HG03354 (cell line): Measurements from ENCODE around the gene MYBBP1A.
"Not testable (repeated sequence)": the region's sequence is repeated elsewhere in the genome, so short reads cannot be mapped to it uniquely, and the experiment has no call there.

Experiments used
- ATAC-seq: cut with Tn5 transposase; IDR thresholded peaks from one replicate; pipeline ENCODE4 v1.9.1; 2021; ENCODE audit warnings: mild to moderate bottlenecking; ENCODE audit not compliant: unreplicated experiment, poor library complexity, severe bottlenecking

The MYBBP1A gene

DNA sequence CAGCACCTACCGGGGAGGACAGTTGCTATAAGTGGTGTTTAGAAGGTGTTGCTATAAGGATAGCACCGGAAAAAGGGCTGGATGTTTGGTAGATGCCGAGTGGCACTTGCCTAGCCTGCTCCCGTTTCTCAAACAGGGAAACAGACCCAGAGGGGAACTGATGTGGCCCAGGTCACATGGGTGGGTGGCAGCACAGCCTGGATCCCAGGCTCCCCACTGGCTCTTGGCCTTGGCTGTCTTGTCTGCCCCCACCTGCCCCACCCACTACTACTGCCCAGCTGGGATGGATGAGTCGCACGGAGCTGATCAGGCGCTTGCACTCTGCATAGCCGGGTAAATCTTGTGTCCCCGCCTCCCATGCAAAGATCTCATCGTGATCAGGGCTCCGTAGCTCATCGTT is 36.3 kb upstream of the MYBBP1A start:
- ATAC-seq: no peak

GRCh38 chr17:4590981-4591453 is 35.8 kb upstream of the MYBBP1A start:
- ATAC-seq: no peak

GRCh38 chr17:4590042-4590441 is 34.9 kb upstream of the MYBBP1A start:
- not testable (repeated sequence) for ATAC-seq

DNA sequence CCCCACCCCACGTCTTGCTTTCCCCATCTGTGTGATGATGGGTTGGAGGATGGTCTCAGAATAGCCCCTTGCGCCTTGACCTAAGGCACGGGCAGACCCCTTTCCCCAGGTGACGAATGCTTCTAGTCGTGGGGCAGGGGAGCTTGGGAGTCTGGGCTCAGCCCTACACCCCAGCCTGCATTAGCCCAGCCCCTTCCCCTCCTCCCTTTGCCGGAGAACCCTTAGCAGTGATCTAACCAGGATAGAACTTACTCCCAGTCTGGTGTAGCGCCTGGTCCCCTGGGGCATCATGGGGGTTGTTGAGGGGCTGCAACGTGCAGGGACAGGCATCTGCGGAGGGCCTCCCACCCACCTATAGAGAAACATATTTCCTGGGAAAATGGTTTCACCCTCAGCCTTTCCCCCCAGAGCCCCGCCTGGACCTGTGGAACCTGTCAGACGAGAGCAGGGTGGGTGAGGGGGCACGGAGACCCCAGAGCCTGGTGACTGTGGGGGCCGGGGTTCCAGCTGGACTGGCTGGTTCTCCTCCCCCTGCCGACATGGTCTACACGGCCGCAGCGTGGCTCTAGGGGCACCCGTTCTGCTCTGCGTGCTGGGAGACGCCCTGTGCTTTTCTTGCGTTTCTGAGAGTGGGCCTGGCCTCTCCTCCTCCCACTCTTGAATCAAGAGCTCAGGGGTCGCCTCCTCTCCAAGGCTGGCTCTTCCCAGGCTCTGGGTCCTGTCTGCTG is 33.9 kb upstream of the MYBBP1A start:
- ATAC-seq: no peak

DNA sequence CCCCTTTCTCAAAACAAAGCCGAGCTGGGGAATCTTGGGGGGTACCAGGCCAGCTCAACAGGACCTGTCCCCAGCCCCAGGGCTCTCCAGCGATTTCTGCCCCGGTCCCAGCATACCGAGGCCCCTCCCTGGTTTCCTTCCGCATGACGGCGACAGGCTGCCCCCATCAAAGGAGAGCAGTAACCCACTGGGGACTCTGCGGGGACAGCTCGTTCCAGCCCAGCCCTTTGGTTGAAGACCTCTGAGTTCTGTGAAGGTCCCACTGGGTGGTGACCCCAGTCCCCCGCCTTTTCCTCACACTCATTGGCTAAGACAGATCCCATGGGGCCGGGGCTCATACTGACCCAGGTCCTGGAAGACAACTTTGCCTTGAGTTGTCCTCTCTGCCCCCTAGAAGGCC is 33.2 kb upstream of the MYBBP1A start:
- no peak for ATAC-seq

DNA sequence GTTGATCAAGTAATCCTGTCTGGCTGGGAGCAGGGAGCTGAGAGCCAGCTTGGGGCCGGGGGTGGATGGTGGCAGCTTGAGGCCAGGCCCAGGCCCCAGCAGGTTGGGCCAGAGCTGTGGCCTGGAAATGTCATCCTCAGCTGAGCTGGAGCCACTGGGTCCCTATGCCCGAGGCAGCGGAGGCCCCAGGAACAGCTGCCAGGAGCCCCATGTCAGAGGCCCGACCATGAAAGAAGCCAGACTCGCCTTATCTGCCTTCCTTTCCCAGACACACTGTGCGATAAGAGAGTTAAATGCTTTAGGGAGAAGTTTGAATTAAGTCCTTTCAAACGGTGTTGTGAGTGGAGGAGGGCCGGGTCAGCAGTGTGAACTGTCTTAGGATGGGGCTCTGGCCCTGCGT is 32.6 kb upstream of the MYBBP1A start:
- ATAC-seq: no peak

DNA sequence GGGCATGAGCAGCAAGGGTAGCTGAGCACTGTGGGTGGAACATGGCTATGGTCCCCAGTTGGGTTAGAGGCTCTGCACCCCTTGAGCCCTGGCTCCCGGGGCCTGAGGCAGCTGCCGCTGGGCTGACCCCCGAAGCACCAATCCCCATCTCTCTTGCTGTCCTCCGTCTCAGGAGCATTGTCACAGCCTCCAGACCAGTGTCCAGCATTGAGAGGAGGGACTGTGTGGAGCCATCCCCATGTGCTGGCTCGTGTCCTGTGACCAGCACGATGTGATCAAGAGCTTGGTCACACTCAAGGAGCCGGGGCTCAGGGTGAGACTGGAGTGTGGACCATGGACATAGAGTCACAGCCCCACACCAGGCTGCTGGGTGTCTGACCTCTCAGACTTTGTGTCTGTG is 32.0 kb upstream of the MYBBP1A start:
- ATAC-seq: no peak

- no peak for ATAC-seq
Observed at GRCh38 chr17:4586043-4586442, 30.9 kb upstream of the MYBBP1A start.

- no peak for ATAC-seq
Observed at GRCh38 chr17:4585638-4585994, 30.4 kb upstream of the MYBBP1A start.

GRCh38 chr17:4584917-4585637 is 29.9 kb upstream of the MYBBP1A start:
- ATAC-seq: no peak

- no peak for ATAC-seq
Observed at GRCh38 chr17:4584101-4584916, 29.1 kb upstream of the MYBBP1A start, which contains the start of gene SMTNL2. Gene SMTNL2, plus strand, starts transcription at chr17:4584529. Its CDS starts 77 bp downstream, at chr17:4584606.

DNA sequence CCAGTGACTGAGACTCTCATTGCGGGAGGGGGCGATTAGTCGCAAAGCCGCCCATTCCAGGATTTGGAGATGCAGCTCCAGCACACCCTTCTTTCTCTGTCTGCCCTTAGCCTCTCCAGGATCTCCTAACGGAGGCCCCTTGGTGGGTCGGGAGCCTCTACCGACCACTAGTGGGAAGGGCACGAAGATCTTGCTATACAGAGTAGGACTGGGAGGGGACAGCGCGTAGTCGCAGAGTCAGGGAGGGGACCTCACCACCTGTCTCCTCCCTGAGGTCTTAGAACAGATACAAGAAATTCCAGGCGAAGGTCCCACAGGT is 28.6 kb upstream of the MYBBP1A start:
- no peak for ATAC-seq

- ATAC-seq: no peak
Observed at GRCh38 chr17:4583206-4583605, 28.0 kb upstream of the MYBBP1A start.

- ATAC-seq: no peak
Observed at GRCh38 chr17:4582691-4583090, 27.5 kb upstream of the MYBBP1A start.

- no peak for ATAC-seq
Observed at GRCh38 chr17:4582101-4582501, 26.9 kb upstream of the MYBBP1A start.

- ATAC-seq: no peak
Observed at GRCh38 chr17:4580291-4580690, 25.1 kb upstream of the MYBBP1A start.

GRCh38 chr17:4579678-4580077 is 24.5 kb upstream of the MYBBP1A start:
- ATAC-seq: no peak

GRCh38 chr17:4578349-4578748 is 23.2 kb upstream of the MYBBP1A start:
- ATAC-seq: not testable (repeated sequence)

- no peak for ATAC-seq
Observed at GRCh38 chr17:4577386-4577993, 22.3 kb upstream of the MYBBP1A start.

- ATAC-seq: no peak
Observed at GRCh38 chr17:4576729-4577322, 21.6 kb upstream of the MYBBP1A start.
